H1 (cell line): ENCODE results near the gene TOM1. TPM values are rescaled to one million over a fixed set of nuclear protein-coding genes. Genes with fewer than 3 reads are reported as not detected.

ENCODE experiments used
- CTCF ChIA-PET: fragments of 300-600 bp; sonication (Branson Sonifier 250); formaldehyde crosslinking; loops from one replicate; lab custom pipeline; 2021; ENCODE audit not compliant: partially characterized antibody; lab: Charles Lee
- POLR2A ChIA-PET: fragments of 300-600 bp; sonication (Branson Sonifier 250); formaldehyde crosslinking; loops from one replicate; lab custom pipeline; 2021; ENCODE audit warnings: inconsistent platforms; ENCODE audit not compliant: partially characterized antibody; lab: Charles Lee
- DNase-seq, 2 experiments: peaks; one replicate each; pipeline versions ENCODE4 v3.0.0 to v3.0.0-alpha.2; 2010 to 2022; ENCODE audit warnings: low spot score in 2 of 2, low read depth in 1 of 2, mixed read lengths in 1 of 2
- FAIRE-seq: peaks from 2 replicates; lab custom pipeline; 2011; peaks lifted over from hg19 to GRCh38; lab: Jason Lieb, UNC
- H2AFZ ChIP-seq: 2 replicates; pipeline ENCODE4 v1.8.1; 2012; ENCODE audit warnings: low read length, inconsistent platforms
- H2AK5ac ChIP-seq: 2 replicates; pipeline ENCODE4 v1.6.1; 2013; ENCODE audit warnings: low read depth, low read length
- H2BK120ac ChIP-seq: replicated peaks from 2 replicates; pipeline ENCODE3; 2013; ENCODE audit warnings: low read depth, low read length, inconsistent platforms
- H2BK12ac ChIP-seq: 2 replicates; pipeline ENCODE4 v1.6.1; 2013; ENCODE audit warnings: low read depth, low read length
- H2BK15ac ChIP-seq: 2 replicates; pipeline ENCODE4 v1.6.1; 2013; ENCODE audit warnings: low read length
- H2BK20ac ChIP-seq: 2 replicates; pipeline ENCODE4 v1.6.1; 2013; ENCODE audit warnings: low read length
- H2BK5ac ChIP-seq: 2 replicates; pipeline ENCODE4 v1.6.1; 2013; ENCODE audit warnings: low read depth, low read length
- H3K14ac ChIP-seq: 2 replicates; pipeline ENCODE4 v1.6.1; 2013; ENCODE audit warnings: inconsistent platforms; ENCODE audit not compliant: insufficient read length
- H3K18ac ChIP-seq: 2 replicates; pipeline ENCODE4 v1.6.1; 2013; ENCODE audit warnings: low read length; ENCODE audit errors: extremely low read depth
- H3K23ac ChIP-seq: 2 replicates; pipeline ENCODE4 v1.6.1; 2013; ENCODE audit warnings: inconsistent platforms; ENCODE audit not compliant: insufficient read length
- H3K23me2 ChIP-seq: 2 replicates; pipeline ENCODE4 v1.6.1; 2013; ENCODE audit warnings: low read depth, low read length
- H3K27ac ChIP-seq: 2 replicates; pipeline ENCODE4 v1.6.1; 2011; ENCODE audit warnings: low read depth, low read length, inconsistent platforms
- H3K27me3 ChIP-seq, 4 experiments: replicated peaks in 1 of 4; 1 replicate in 1 of 4; 2 replicates in 3 of 4; pipeline versions ENCODE4 v1.6.1 to v1.8.1; 2011 to 2013; ENCODE audit warnings: low read length in 3 of 4, mild to moderate bottlenecking in 3 of 4, inconsistent platforms in 2 of 4, mixed read lengths in 2 of 4, moderate library complexity in 1 of 4; ENCODE audit not compliant: control insufficient read depth in 3 of 4, insufficient read depth in 3 of 4; ENCODE audit errors: extremely low read depth in 1 of 4
- H3K36me3 ChIP-seq, 4 experiments: 2 replicates each; pipeline versions ENCODE4 v1.6.1 to v1.8.1; 2011 to 2013; ENCODE audit warnings: mild to moderate bottlenecking in 4 of 4, low read length in 3 of 4, moderate library complexity in 2 of 4, control low read depth in 1 of 4, inconsistent platforms in 1 of 4; ENCODE audit not compliant: insufficient read depth in 4 of 4, control insufficient read depth in 2 of 4
- H3K4ac ChIP-seq: replicated peaks from 2 replicates; pipeline ENCODE3; 2013; ENCODE audit warnings: low read length, low read depth, mixed read lengths, inconsistent platforms; ENCODE audit not compliant: insufficient read length
- H3K4me1 ChIP-seq, 4 experiments: replicated peaks in 1 of 4; 1 replicate in 1 of 4; 2 replicates in 3 of 4; pipeline versions ENCODE4 v1.6.1 to v1.8.1; 2011 to 2013; ENCODE audit warnings: low read length in 3 of 4, inconsistent platforms in 2 of 4, mixed read lengths in 1 of 4; ENCODE audit not compliant: insufficient read depth in 4 of 4, control insufficient read depth in 3 of 4
- H3K4me2 ChIP-seq, 2 experiments: 2 replicates each; pipeline versions ENCODE4 v1.6.1 to v1.8.1; 2011 to 2013; ENCODE audit warnings: low read depth in 2 of 2, low read length in 2 of 2, control low read depth in 1 of 2, inconsistent platforms in 1 of 2, mild to moderate bottlenecking in 1 of 2; ENCODE audit not compliant: insufficient read depth in 1 of 2
- H3K4me3 ChIP-seq, 4 experiments: fragments of 200-600, 300-600 bp in 1 of 4; sonication (generic), shearing (Covaris generic), sonication (Bioruptor Twin) in 1 of 4; 2 replicates each; pipeline versions ENCODE4 v1.5.1 to v1.8.1; 2011 to 2016; ENCODE audit warnings: low read length in 4 of 4, low read depth in 3 of 4, control low read depth in 2 of 4, inconsistent platforms in 2 of 4, mild to moderate bottlenecking in 2 of 4, mixed read lengths in 1 of 4, moderate library complexity in 1 of 4; ENCODE audit not compliant: insufficient read depth in 2 of 4; ENCODE audit errors: extremely low read depth in 1 of 4
- H3K56ac ChIP-seq: replicated peaks from 2 replicates; pipeline ENCODE3; 2013; ENCODE audit warnings: low read depth, mild to moderate bottlenecking, mixed read lengths, low read length, inconsistent platforms; ENCODE audit not compliant: insufficient read length
- H3K79me1 ChIP-seq: 2 replicates; pipeline ENCODE4 v1.6.1; 2013; ENCODE audit warnings: low read depth, low read length, control low read depth
- H3K79me2 ChIP-seq, 2 experiments: 2 replicates each; pipeline versions ENCODE4 v1.6.1 to v1.8.1; 2012 to 2013; ENCODE audit warnings: low read length in 2 of 2, mild to moderate bottlenecking in 2 of 2, inconsistent platforms in 1 of 2; ENCODE audit not compliant: insufficient read depth in 2 of 2, control insufficient read depth in 1 of 2
- H3K9ac ChIP-seq, 4 experiments: replicated peaks in 1 of 4; 1 replicate in 1 of 4; 2 replicates in 3 of 4; pipeline versions ENCODE4 v1.6.1 to v1.8.1; 2011 to 2013; ENCODE audit warnings: low read depth in 3 of 4, low read length in 3 of 4, control low read depth in 2 of 4, mild to moderate bottlenecking in 2 of 4, moderate library complexity in 2 of 4, inconsistent platforms in 1 of 4; ENCODE audit errors: extremely low read depth in 1 of 4
- H3K9me3 ChIP-seq, 2 experiments: 2 replicates each; pipeline versions ENCODE4 v1.6.1 to v1.8.1; 2012 to 2013; ENCODE audit warnings: mild to moderate bottlenecking in 2 of 2, moderate library complexity in 2 of 2, control low read depth in 1 of 2, inconsistent platforms in 1 of 2, low read depth in 1 of 2, low read length in 1 of 2, mixed read lengths in 1 of 2; ENCODE audit not compliant: insufficient read depth in 2 of 2
- H4K20me1 ChIP-seq, 2 experiments: replicated peaks in 1 of 2; 2 replicates each; pipeline versions ENCODE3 to v1.8.1; 2011 to 2013; ENCODE audit warnings: inconsistent platforms in 2 of 2, low read length in 2 of 2, mild to moderate bottlenecking in 1 of 2; ENCODE audit not compliant: insufficient read depth in 2 of 2, control insufficient read depth in 1 of 2
- H4K5ac ChIP-seq: 2 replicates; pipeline ENCODE4 v1.6.1; 2013; ENCODE audit warnings: low read length, low read depth, mixed read lengths, inconsistent platforms; ENCODE audit not compliant: insufficient read length
- H4K8ac ChIP-seq: 2 replicates; pipeline ENCODE4 v1.8.0; 2013; ENCODE audit warnings: mild to moderate bottlenecking, moderate library complexity, low read length, inconsistent platforms; ENCODE audit not compliant: insufficient read depth; ENCODE audit errors: extremely low read depth
- H4K91ac ChIP-seq: replicated peaks from 2 replicates; pipeline ENCODE3; 2013; ENCODE audit warnings: low read length, mixed read lengths, inconsistent platforms; ENCODE audit not compliant: insufficient read length
- EZH2 ChIP-seq: fragments of 200-600 bp; sonication (generic); IDR thresholded peaks from 2 replicates; pipeline ENCODE4 v1.7.1; 2012; ENCODE audit warnings: low read depth, mild to moderate bottlenecking, moderate library complexity, low read length, inconsistent platforms; ENCODE audit not compliant: severe bottlenecking
- JUND ChIP-seq: IDR thresholded peaks from 2 replicates; pipeline ENCODE4 v1.6.1; 2011; ENCODE audit warnings: mild to moderate bottlenecking, improper control_type of control experiment, low read length
- MAFK ChIP-seq: IDR thresholded peaks from 2 replicates; pipeline ENCODE4 v1.6.1; 2012; ENCODE audit warnings: low read depth, mild to moderate bottlenecking, improper control_type of control experiment, low read length
- RNF2 ChIP-seq: fragments of 200-900, 300-1000 bp; sonication (generic); IDR thresholded peaks from 2 replicates; pipeline ENCODE4 v1.7.1; 2016; ENCODE audit warnings: borderline replicate concordance, low read depth, mild to moderate bottlenecking, antibody characterized with exemption, low read length; ENCODE audit not compliant: poor library complexity, severe bottlenecking; ENCODE audit errors: missing control alignments
- SIN3A ChIP-seq, 2 experiments: IDR thresholded peaks in 1 of 2; conservative IDR thresholded peaks in 1 of 2; 2 replicates each; pipeline ENCODE4 v1.6.1; 2011 to 2012; ENCODE audit warnings: low read length in 2 of 2, improper control_type of control experiment in 1 of 2, low read depth in 1 of 2, mild to moderate bottlenecking in 1 of 2
- SP4 ChIP-seq: IDR thresholded peaks from 2 replicates; pipeline ENCODE4 v1.6.1; 2012; ENCODE audit warnings: low read length, inconsistent platforms
- TAF1 ChIP-seq: IDR thresholded peaks from 2 replicates; pipeline ENCODE4 v1.6.1; 2011; ENCODE audit warnings: mild to moderate bottlenecking, low read depth, low read length
- WGBS, 2 experiments: shearing (Covaris generic) in 1 of 2; methylation state at CpG; one replicate each; pipeline versions ENCODE4 v1.1.6 to v1.1.7; 2013 to 2015; ENCODE audit warnings: low lambda C conversion rate in 2 of 2, mixed read lengths in 2 of 2, inconsistent platforms in 1 of 2, low coverage in 1 of 2, missing lambda C conversion rate in 1 of 2; ENCODE audit not compliant: insufficient replicate concordance in 2 of 2, insufficient coverage in 1 of 2, insufficient read length in 1 of 2; ENCODE audit errors: extremely low coverage in 1 of 2, missing lambda C conversion rate in 1 of 2; 5-methylcytosine and 5-hydroxymethylcytosine counted together
- polyA plus RNA-seq, 7 experiments: library from polyadenylated mRNA; depleted of rRNA in 3 of 7; stranded (reverse) in 5 of 7; unstranded in 2 of 7; fragments of >200 nt in 5 of 7; fragments of 200-250 nt in 2 of 7; gene quantifications; 1 replicate in 5 of 7; 2 replicates in 1 of 7; 4 replicates in 1 of 7; pipeline versions ENCODE4 v1.2.1 to v1.2.3, GENCODE V29; 2011 to 2013; ENCODE audit warnings: missing spikeins in 2 of 7, mixed read lengths in 2 of 7
- total RNA-seq: library from RNA; stranded (reverse); fragmentation: NEBNext Ultra II Directional; extraction: Animal tissue kit (Norgen Biotek cat#: 25700); gene quantifications from 2 replicates; pipeline ENCODE4 v1.2.1, GENCODE V29; 2021

The TOM1 gene
- total and polyA plus RNA-seq, 2 of the 8 experiments (the other 6 are each of a cell fraction or from before 2014, with no cell fraction given) = 25.1 to 39.2 TPM

- Histone ChIP-seq H2BK15ac (no peak overlapping the region), H3K23me2 (no peaks in the 10 kb centered on the region), H2BK12ac (no peak overlapping the region), H4K8ac (no peak overlapping the region), H2BK20ac (no peak overlapping the region), H3K4me2 (no peak overlapping the region), H3K14ac (no peak overlapping the region), H2AFZ (no peak overlapping the region), H3K79me1 (no peaks in the 10 kb centered on the region), H2BK120ac (no peak overlapping the region), H3K79me2 (no peaks in the 10 kb centered on the region), H3K27ac (no peak overlapping the region), H3K9me3 (no peaks in the 10 kb centered on the region), H3K56ac (no peak overlapping the region), H3K4me1 (no peaks in the 10 kb centered on the region; a peak in 2 of 7 replicates), H3K9ac (no peak overlapping the region), H2BK5ac (no peak overlapping the region), H4K91ac (no peak overlapping the region), H3K18ac (no peak overlapping the region), H3K4ac (no peak overlapping the region), H2AK5ac (no peak overlapping the region), H3K27me3 (no peaks in the 10 kb centered on the region), H3K4me3 (no peak overlapping the region), H3K23ac (no peak overlapping the region), H4K20me1 (no peaks in the 10 kb centered on the region), H3K36me3 (peaks cover 0 to 11% (median 6%) of the 10 kb centered on the region in 4 experiments; a peak in 6 of 8 replicates), H4K5ac (no peak overlapping the region)
- DNase-seq (no peak), FAIRE-seq (no peak)
- TF ChIP-seq JUND = no peak
- no peak for TF ChIP-seq SP4
- TF ChIP-seq EZH2 = no peak
- no peak for TF ChIP-seq MAFK
- no peak for TF ChIP-seq TAF1
- TF ChIP-seq RNF2 = no peak
- TF ChIP-seq SIN3A (conservative IDR thresholded peaks at IDR 0.05 in 1 of 2, IDR thresholded peaks at IDR 0.05 in 1 of 2; ENCODE audit: low read depth in 1 of 2, low read length in 2 of 2) = no peak
- ChIA-PET POLR2A (interaction anchor here (0.9 to 1.5 kb wide), 2 partner anchors 11 to 31 kb away, joined by 3 read pairs; partner anchors contain the start of gene TOM1), CTCF (interaction anchor here (0.7 to 1.0 kb wide), 4 partner anchors 14 to 505 kb away, joined by 3 to 5 read pairs (median 4); no protein-coding TSS in a partner anchor)
- WGBS, 2 experiments = 91% methylated on average over 15 of the region's 16 CpGs; no CpG with 5 or more reads in 1 of the 2 experiments
Measured at GRCh38 chr22:35330258-35330861, 30.7 kb downstream of the TOM1 start.
